ENCODE data around the gene ECHS1.
"Not testable (repeated sequence)": the region's sequence is repeated elsewhere in the genome, so short reads cannot be mapped to it uniquely, and the experiment has no call there.

Gene ECHS1

GRCh38 chr10:133373174-133374090, at the start of gene ECHS1:
Gene ECHS1 (minus strand): TSS chr10:133373354. CDS start chr10:133373333, 21 bp downstream.
- no peak for FAIRE-seq

GRCh38 chr10:133422223-133422806, 49.2 kb upstream of the ECHS1 start:
- no peak for FAIRE-seq

- FAIRE-seq = no peak
Observed at GRCh38 chr10:133421336-133422222, 48.4 kb upstream of the ECHS1 start.

- FAIRE-seq = no peak
Observed at GRCh38 chr10:133420579-133420978, 47.4 kb upstream of the ECHS1 start.

GRCh38 chr10:133420028-133420427, 46.9 kb upstream of the ECHS1 start:
- no peak for FAIRE-seq

GRCh38 chr10:133419211-133419950, 46.2 kb upstream of the ECHS1 start:
- FAIRE-seq = no peak

- no peak for FAIRE-seq
Observed at GRCh38 chr10:133418289-133418993, 45.3 kb upstream of the ECHS1 start.

- FAIRE-seq = no peak
Observed at GRCh38 chr10:133415752-133416151, 42.6 kb upstream of the ECHS1 start.

- FAIRE-seq = not testable (repeated sequence)
Observed at GRCh38 chr10:133414401-133414800, 41.2 kb upstream of the ECHS1 start.

GRCh38 chr10:133412381-133412711, 39.2 kb upstream of the ECHS1 start:
- no peak for FAIRE-seq

- no peak for FAIRE-seq
Observed at GRCh38 chr10:133411523-133412380, 38.6 kb upstream of the ECHS1 start.

GRCh38 chr10:133405844-133406527, 32.8 kb upstream of the ECHS1 start:
- FAIRE-seq = no peak

GRCh38 chr10:133405272-133405671, 32.1 kb upstream of the ECHS1 start:
- no peak for FAIRE-seq

- FAIRE-seq = no peak
Observed at GRCh38 chr10:133403784-133404183, 30.6 kb upstream of the ECHS1 start.

GRCh38 chr10:133403359-133403758, 30.2 kb upstream of the ECHS1 start:
- FAIRE-seq = no peak

GRCh38 chr10:133401981-133402725, 29.0 kb upstream of the ECHS1 start:
- no peak for FAIRE-seq

GRCh38 chr10:133401500-133401899, 28.3 kb upstream of the ECHS1 start:
- no peak for FAIRE-seq

GRCh38 chr10:133400624-133401424, 27.7 kb upstream of the ECHS1 start:
- no peak for FAIRE-seq

- FAIRE-seq = no peak
Observed at GRCh38 chr10:133399123-133399601, 26.0 kb upstream of the ECHS1 start.

Measured in TTC549 (cell line).